Measurements from ENCODE around the gene SFXN4. TPM values are rescaled to one million over a fixed set of nuclear protein-coding genes. Genes with fewer than 3 reads are reported as not detected.

SFXN4 gene
- total and polyA plus RNA-seq, 2 of the 4 experiments (the other 2 are of a cell fraction): 12.0 to 12.5 TPM

DNA sequence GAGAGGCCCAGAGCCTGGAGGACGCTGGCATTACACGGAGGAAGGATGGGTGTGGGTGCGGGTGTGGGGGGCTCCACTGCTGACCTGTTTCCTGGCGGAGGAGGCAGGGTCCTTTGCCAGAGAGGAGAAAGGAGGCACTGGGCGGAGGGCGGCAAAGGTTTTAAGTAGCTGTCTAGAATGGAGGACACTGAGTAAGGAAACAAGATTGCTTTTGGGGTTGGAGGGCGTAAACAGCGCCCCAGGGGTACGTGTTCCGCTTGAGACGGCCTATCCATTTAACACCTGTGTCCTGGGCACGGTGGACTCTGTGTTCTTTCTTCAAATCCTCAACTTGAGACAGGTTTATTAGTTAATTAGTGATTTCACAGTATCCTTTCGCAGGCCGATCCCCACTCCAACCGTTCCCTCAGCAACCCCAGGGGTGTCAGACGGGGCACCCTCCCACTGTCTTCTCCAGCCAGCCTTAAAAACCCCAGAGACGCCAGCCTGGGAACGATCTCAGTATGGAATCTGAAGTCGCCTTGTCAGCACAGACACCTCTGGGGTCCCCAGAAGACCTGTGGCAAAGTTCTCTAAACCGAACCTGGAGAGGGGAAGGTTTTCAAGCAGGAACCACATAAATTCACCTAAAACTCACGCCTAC lies 24.8 kb downstream of the SFXN4 start:
- Histone ChIP-seq H3K27me3 (ENCODE audit: control insufficient read depth, insufficient read depth, low read length) (no peaks in the 10 kb centered on the region), H3K4ac (ENCODE audit: low read depth, low read length) (no peak overlapping the region), H3K9ac (ENCODE audit: low read depth, low read length) (no peak overlapping the region), H4K5ac (ENCODE audit: low read depth, low read length) (no peak overlapping the region), H3K27ac (ENCODE audit: insufficient read depth, low read length) (no peak overlapping the region), H4K8ac (ENCODE audit: low read depth in 2 of 2, low read length in 2 of 2) (no peak overlapping the region), H4K91ac (ENCODE audit: insufficient read depth, low read depth, low read length) (no peak overlapping the region), H3K9me1 (ENCODE audit: insufficient read depth, low read length) (peaks cover 5% of the 10 kb centered on the region; the same call in 1 of the 2 replicates), H3K36me3 (ENCODE audit: control insufficient read depth, insufficient read depth, low read length) (peaks cover 5% of the 10 kb centered on the region; the same call in 1 of the 2 replicates), H3K23ac (ENCODE audit: low read depth, low read length) (no peak overlapping the region), H2BK15ac (ENCODE audit: low read depth, low read length) (no peak overlapping the region), H3K79me1 (ENCODE audit: low read depth in 1 of 2, low read length in 2 of 2) (peaks cover 0 to 9% of the 10 kb centered on the region in 2 experiments; a peak in 2 of 4 replicates), H3K14ac (replicated peaks; ENCODE audit: low read depth, low read length) (no peak overlapping the region), H3K9me3 (ENCODE audit: control insufficient read depth, insufficient read depth, low read length) (no peaks in the 10 kb centered on the region), H2AK5ac (ENCODE audit: low read depth, low read length) (no peak overlapping the region; the same call in 1 of the 2 replicates), H3K4me1 (ENCODE audit: control insufficient read depth, insufficient read depth, low read length) (peaks cover 4% of the 10 kb centered on the region; the same call in 1 of the 2 replicates), H4K20me1 (ENCODE audit: insufficient read depth, low read length) (no peaks in the 10 kb centered on the region), H2BK120ac (ENCODE audit: low read depth, low read length) (no peak overlapping the region), H3K18ac (ENCODE audit: low read depth, low read length) (no peak overlapping the region), H2AK9ac (replicated peaks; ENCODE audit: low read depth, low read length, poor library complexity) (peak overlapping the region; percentile 16), H2BK5ac (ENCODE audit: low read depth, low read length, poor library complexity, severe bottlenecking) (no peak overlapping the region), H3K56ac (ENCODE audit: extremely low read depth, insufficient read depth, low read length) (no peak overlapping the region), H3K4me3 (ENCODE audit: insufficient read depth, low read depth, low read length) (no peak overlapping the region), H2AFZ (replicated peaks; ENCODE audit: low read length, poor library complexity) (peak overlapping the region; percentile 14), H3K4me2 (ENCODE audit: low read depth, low read length) (no peak overlapping the region), H2BK20ac (ENCODE audit: low read depth, low read length) (no peak overlapping the region)
- POLR2A ChIA-PET (ENCODE audit: unreplicated experiment): no interaction called here
- in situ Hi-C loops (cut with MboI; ENCODE audit: low sequenced_read_pairs): no loop called here
- dilution Hi-C loops (cut with HindIII; ENCODE audit: low sequenced_read_pairs, unreplicated experiment): no loop called here
- WGBS, 2 experiments (ENCODE audit: extremely low coverage in 2 of 2, insufficient read length in 1 of 2): 85% methylated on average over 7 of the region's 21 CpGs; no CpG with 5 or more reads in 1 of the 2 experiments
- CTCF ChIA-PET: no interaction called here
- TF ChIP-seq BHLHE40 (IDR thresholded peaks at IDR 0.05; ENCODE audit: low read depth, low read length) (no peak), MAZ (IDR thresholded peaks at IDR 0.05; ENCODE audit: borderline replicate concordance, low read depth, low read length) (no peak), RCOR1 (IDR thresholded peaks at IDR 0.05; ENCODE audit: insufficient replicate concordance, low read length) (no peak)
- TF ChIP-seq, protein P1, sequence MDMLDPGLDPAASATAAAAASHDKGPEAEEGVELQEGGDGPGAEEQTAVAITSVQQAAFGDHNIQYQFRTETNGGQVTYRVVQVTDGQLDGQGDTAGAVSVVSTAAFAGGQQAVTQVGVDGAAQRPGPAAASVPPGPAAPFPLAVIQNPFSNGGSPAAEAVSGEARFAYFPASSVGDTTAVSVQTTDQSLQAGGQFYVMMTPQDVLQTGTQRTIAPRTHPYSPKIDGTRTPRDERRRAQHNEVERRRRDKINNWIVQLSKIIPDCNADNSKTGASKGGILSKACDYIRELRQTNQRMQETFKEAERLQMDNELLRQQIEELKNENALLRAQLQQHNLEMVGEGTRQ (IDR thresholded peaks at IDR 0.05; ENCODE audit: low read depth, low read length): no peak
- intact Hi-C loops (cut with micrococcal nuclease): no loop called here
- DNase-seq (no peak), ATAC-seq (ENCODE audit: low read depth) (no peak)
- no TSS peak for BruUV-seq (replicated peaks)

Measured in IMR-90 (cell line).